HEK293 (cell line): ENCODE results near the gene ABHD12.

Source experiments
- CTCF ChIA-PET: fragments of 350-600 bp; formaldehyde crosslinking; extraction: SDS; loops from one replicate; lab custom pipeline; 2021; ENCODE audit warnings: antibody characterized with exemption; lab: Yijun Ruan, JAX
- POLR2A ChIA-PET: fragments of 300-600 bp; formaldehyde crosslinking; extraction: SDS; loops from one replicate; lab custom pipeline; 2020; ENCODE audit warnings: antibody characterized with exemption, inconsistent platforms; lab: Yijun Ruan, JAX
- H3K27ac ChIP-seq: fragments of 200-500 bp; sonication (Bioruptor generic); 2 replicates; pipeline ENCODE4 v1.5.1; 2014; ENCODE audit warnings: low read depth, low read length, control low read depth, inconsistent platforms; ENCODE audit errors: extremely low read depth
- H3K36me3 ChIP-seq, 2 experiments: fragments of 200-500 bp in 1 of 2; sonication (Bioruptor generic) in 1 of 2; 1 replicate in 1 of 2; 2 replicates in 1 of 2; pipeline ENCODE4 v1.5.1; 2014 to 2017; ENCODE audit warnings: inconsistent platforms in 2 of 2, low read length in 2 of 2; ENCODE audit not compliant: control insufficient read depth in 2 of 2, insufficient read depth in 1 of 2
- H3K4me1 ChIP-seq: fragments of 200-500 bp; sonication (Bioruptor generic); 2 replicates; pipeline ENCODE4 v1.5.1; 2014; ENCODE audit warnings: mild to moderate bottlenecking, low read length, inconsistent platforms; ENCODE audit not compliant: control insufficient read depth, insufficient read depth
- H3K4me3 ChIP-seq: 2 replicates; pipeline ENCODE4 v1.5.1; 2011; ENCODE audit warnings: low read depth, mild to moderate bottlenecking, control low read depth, low read length, moderate library complexity
- H3K9me3 ChIP-seq: fragments of 200-500 bp; sonication (Bioruptor generic); 2 replicates; pipeline ENCODE4 v1.5.1; 2014; ENCODE audit warnings: low read depth, low read length, inconsistent platforms; ENCODE audit not compliant: control insufficient read depth, insufficient read depth
- EGR2 ChIP-seq: fragments of 450-650 bp; formaldehyde crosslinking; IDR thresholded peaks from 2 replicates; pipeline ENCODE4 v1.5.1; 2016; ENCODE audit warnings: low read depth, missing biosample characterization, missing genetic modification characterization
- GFI1B ChIP-seq: fragments of 450-650 bp; formaldehyde crosslinking; IDR thresholded peaks from 2 replicates; pipeline ENCODE4 v1.5.1; 2016; ENCODE audit warnings: missing biosample characterization, missing genetic modification characterization
- GLIS2 ChIP-seq: fragments of 450-650 bp; formaldehyde crosslinking; IDR thresholded peaks from 2 replicates; pipeline ENCODE4 v1.5.1; 2016; ENCODE audit warnings: missing biosample characterization, missing genetic modification characterization
- KLF10 ChIP-seq: fragments of 450-650 bp; IDR thresholded peaks from 2 replicates; pipeline ENCODE4 v1.5.1; 2018; ENCODE audit warnings: missing biosample characterization, mild to moderate bottlenecking, missing genetic modification characterization
- PBX3 ChIP-seq: sonication (generic); formaldehyde crosslinking; IDR thresholded peaks from 2 replicates; pipeline ENCODE4 v1.8.1; 2022; ENCODE audit warnings: mild to moderate bottlenecking, moderate library complexity, missing genetic modification reagents
- REST ChIP-seq: fragments of 450-650 bp; formaldehyde crosslinking; IDR thresholded peaks from 2 replicates; pipeline ENCODE4 v1.5.1; 2016; ENCODE audit warnings: missing biosample characterization, missing genetic modification characterization
- YY1 ChIP-seq: fragments of 450-650 bp; formaldehyde crosslinking; IDR thresholded peaks from 2 replicates; pipeline ENCODE4 v1.5.1; 2018; ENCODE audit warnings: missing biosample characterization, missing genetic modification characterization
- ZFP41 ChIP-seq: fragments of 450-650 bp; formaldehyde crosslinking; IDR thresholded peaks from 2 replicates; pipeline ENCODE4 v1.5.1; 2016; ENCODE audit warnings: missing biosample characterization, missing genetic modification characterization, borderline replicate concordance
- ZNF174 ChIP-seq: fragments of 450-650 bp; formaldehyde crosslinking; IDR thresholded peaks from 2 replicates; pipeline ENCODE4 v1.5.0; 2017; ENCODE audit warnings: missing biosample characterization, mild to moderate bottlenecking, missing genetic modification characterization
- ZNF2 ChIP-seq: fragments of 450-650 bp; formaldehyde crosslinking; IDR thresholded peaks from 2 replicates; pipeline ENCODE4 v1.5.1; 2016; ENCODE audit warnings: missing biosample characterization, missing genetic modification characterization
- ZNF211 ChIP-seq: fragments of 450-650 bp; formaldehyde crosslinking; IDR thresholded peaks from 2 replicates; pipeline ENCODE4 v1.5.1; 2016; ENCODE audit warnings: low read depth, missing biosample characterization, missing genetic modification characterization
- ZNF311 ChIP-seq: fragments of 450-650 bp; formaldehyde crosslinking; IDR thresholded peaks from 2 replicates; pipeline ENCODE4 v1.5.1; 2017; ENCODE audit warnings: missing biosample characterization, missing genetic modification characterization, borderline replicate concordance
- ZNF354C ChIP-seq: fragments of 450-650 bp; formaldehyde crosslinking; IDR thresholded peaks from 2 replicates; pipeline ENCODE4 v1.5.1; 2016; ENCODE audit warnings: missing biosample characterization, missing genetic modification characterization, low read depth, borderline replicate concordance
- ZNF362 ChIP-seq: fragments of 450-650 bp; formaldehyde crosslinking; IDR thresholded peaks from 2 replicates; pipeline ENCODE4 v1.5.1; 2016; ENCODE audit warnings: missing biosample characterization, missing genetic modification characterization
- ZNF510 ChIP-seq: fragments of 450-650 bp; formaldehyde crosslinking; IDR thresholded peaks from 2 replicates; pipeline ENCODE4 v1.5.1; 2018; ENCODE audit warnings: mild to moderate bottlenecking, missing genetic modification characterization, missing biosample characterization; ENCODE audit not compliant: insufficient replicate concordance
- ZNF530 ChIP-seq: fragments of 450-650 bp; formaldehyde crosslinking; IDR thresholded peaks from 2 replicates; pipeline ENCODE4 v1.5.1; 2016; ENCODE audit warnings: low read depth, missing biosample characterization, missing genetic modification characterization
- ZNF561 ChIP-seq: fragments of 450-650 bp; IDR thresholded peaks from 2 replicates; pipeline ENCODE4 v1.5.1; 2018; ENCODE audit warnings: missing biosample characterization, missing genetic modification characterization, borderline replicate concordance
- ZNF624 ChIP-seq: fragments of 450-650 bp; formaldehyde crosslinking; IDR thresholded peaks from 2 replicates; pipeline ENCODE4 v1.5.1; 2017; ENCODE audit warnings: missing biosample characterization, missing genetic modification characterization
- ZNF639 ChIP-seq: fragments of 450-650 bp; formaldehyde crosslinking; IDR thresholded peaks from 2 replicates; pipeline ENCODE4 v1.5.1; 2016; ENCODE audit warnings: missing biosample characterization, missing genetic modification characterization
- ZNF660 ChIP-seq: fragments of 450-650 bp; IDR thresholded peaks from 2 replicates; pipeline ENCODE4 v1.5.1; 2018; ENCODE audit warnings: missing biosample characterization, mild to moderate bottlenecking, missing genetic modification characterization
- ZNF670 ChIP-seq: fragments of 450-650 bp; formaldehyde crosslinking; IDR thresholded peaks from 2 replicates; pipeline ENCODE4 v1.5.1; 2016; ENCODE audit warnings: missing biosample characterization, missing genetic modification characterization, low read depth
- ZNF785 ChIP-seq: fragments of 450-650 bp; formaldehyde crosslinking; IDR thresholded peaks from 2 replicates; pipeline ENCODE4 v1.5.1; 2016; ENCODE audit warnings: missing biosample characterization, missing genetic modification characterization
- ZSCAN5A ChIP-seq: fragments of 450-650 bp; formaldehyde crosslinking; IDR thresholded peaks from 2 replicates; pipeline ENCODE4 v1.5.1; 2016; ENCODE audit warnings: missing biosample characterization, missing genetic modification characterization

ABHD12 gene

GRCh38 chr20:25315418-25316210 is 75.0 kb downstream of the ABHD12 start:
- Histone ChIP-seq H3K27ac (no peak overlapping the region), H3K4me3 (no peak overlapping the region), H3K36me3 (peaks cover 0 to 32% of the 10 kb centered on the region in 2 experiments; a peak in 2 of 3 replicates)
- CTCF ChIA-PET, result interaction anchor here (0.5 to 3.7 kb wide), 3 partner anchors 8 to 260 kb away, joined by 3 to 16 read pairs (median 4); no protein-coding TSS in a partner anchor
- no peak for TF ChIP-seq ZNF2 (tag by site-specific recombination)
- TF ChIP-seq ZNF660 (tag by site-specific recombination), result no peak
- no peak for TF ChIP-seq ZNF311 (tag by site-specific recombination)
- TF ChIP-seq GLIS2, result no peak
- TF ChIP-seq ZNF624 (tag by site-specific recombination), result no peak
- TF ChIP-seq ZNF530, result no peak
- TF ChIP-seq ZSCAN5A, result no peak
- no peak for TF ChIP-seq KLF10 (tag by site-specific recombination)
- no peak for TF ChIP-seq ZNF670 (tag by site-specific recombination)
- no peak for TF ChIP-seq ZFP41
- TF ChIP-seq ZNF174 (tag by site-specific recombination), result no peak
- no peak for TF ChIP-seq EGR2 (tag by site-specific recombination)
- no peak for TF ChIP-seq ZNF639 (tag by site-specific recombination)
- no peak for TF ChIP-seq GFI1B
- no peak for TF ChIP-seq YY1 (tag by site-specific recombination)
- TF ChIP-seq REST (tag by site-specific recombination), result no peak
- TF ChIP-seq, all 188 proteins: peak for 0
- H3K4me1 ChIP-seq, result peaks cover 5% of the 10 kb centered on the region
- POLR2A ChIA-PET, result interaction anchor here (0.9 kb wide), 1 partner anchor 100 kb away, joined by 3 read pairs; no protein-coding TSS in a partner anchor
- no peaks in the 10 kb centered on the region for H3K9me3 ChIP-seq

- POLR2A ChIA-PET, result interaction anchor here (0.9 kb wide), 1 partner anchor 101 kb away, joined by 3 read pairs; no protein-coding TSS in a partner anchor
- Histone ChIP-seq H3K9me3 (no peaks in the 10 kb centered on the region), H3K4me1 (peaks cover 7% of the 10 kb centered on the region), H3K36me3 (peaks cover 0 to 24% of the 10 kb centered on the region in 2 experiments; a peak in 2 of 3 replicates), H3K27ac (no peak overlapping the region), H3K4me3 (no peak overlapping the region)
- CTCF ChIA-PET, result interaction anchor here (0.5 to 3.7 kb wide), 3 partner anchors 53 to 261 kb away, joined by 3 to 16 read pairs (median 4); no protein-coding TSS in a partner anchor
- TF ChIP-seq ZNF362, result no peak
- no peak for TF ChIP-seq ZNF510
- TF ChIP-seq ZNF354C (tag by site-specific recombination), result no peak
- no peak for TF ChIP-seq ZNF785 (tag by site-specific recombination)
- TF ChIP-seq ZNF561 (tag by site-specific recombination), result no peak
- TF ChIP-seq PBX3 (CRISPR knock-in tag), result no peak
- no peak for TF ChIP-seq ZNF211 (tag by site-specific recombination)
- no peak for TF ChIP-seq ZNF660 (tag by site-specific recombination)
Observed at GRCh38 chr20:25314497-25315417, 75.9 kb downstream of the ABHD12 start.
